Astrocyte of the cerebellum (primary cell): ENCODE measurements around the gene TMTC3.

Source experiments
- DNase-seq: peaks from one replicate; pipeline ENCODE4 v3.0.0-alpha.2; 2011; ENCODE audit warnings: low read depth
- H3K4me3 ChIP-seq: 2 replicates; pipeline ENCODE4 v1.5.1; 2011; ENCODE audit warnings: mild to moderate bottlenecking, low read depth, low read length, moderate library complexity
- in situ Hi-C: cut with HindIII; loops from 2 replicates; pipeline ENCODE4 v1.10.0; 2017; ENCODE audit warnings: low sequenced_read_pairs
- TF ChIP-seq, protein P1 (sequence below): IDR thresholded peaks from 2 replicates; pipeline ENCODE4 v1.5.1; 2012; ENCODE audit warnings: low read length, low read depth, moderate library complexity, mild to moderate bottlenecking; ENCODE audit errors: missing control alignments

The TMTC3 gene

DNA sequence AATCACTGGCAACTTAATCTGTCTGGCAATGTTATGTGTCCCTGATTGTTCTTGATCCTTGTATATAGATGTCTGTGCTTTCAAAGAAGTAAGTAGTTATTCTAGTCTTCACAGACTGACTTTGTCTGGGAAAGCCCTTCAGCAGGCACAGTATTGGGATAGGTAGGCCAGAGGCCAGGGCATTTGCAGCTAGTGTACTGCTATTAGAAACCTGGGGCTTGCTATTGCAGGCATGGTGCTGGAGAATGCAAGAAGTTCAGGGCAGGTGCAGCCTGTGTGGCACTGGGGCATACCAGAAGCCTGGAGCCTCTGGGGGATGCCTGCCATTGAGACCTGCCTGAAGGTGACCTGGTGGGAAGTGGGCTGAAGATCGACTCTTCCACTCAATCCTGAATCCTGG is 96.3 kb downstream of the TMTC3 start:
- in situ Hi-C loops, result no loop called here
- H3K4me3 ChIP-seq, result no peak overlapping the region
- TF ChIP-seq, protein P1, sequence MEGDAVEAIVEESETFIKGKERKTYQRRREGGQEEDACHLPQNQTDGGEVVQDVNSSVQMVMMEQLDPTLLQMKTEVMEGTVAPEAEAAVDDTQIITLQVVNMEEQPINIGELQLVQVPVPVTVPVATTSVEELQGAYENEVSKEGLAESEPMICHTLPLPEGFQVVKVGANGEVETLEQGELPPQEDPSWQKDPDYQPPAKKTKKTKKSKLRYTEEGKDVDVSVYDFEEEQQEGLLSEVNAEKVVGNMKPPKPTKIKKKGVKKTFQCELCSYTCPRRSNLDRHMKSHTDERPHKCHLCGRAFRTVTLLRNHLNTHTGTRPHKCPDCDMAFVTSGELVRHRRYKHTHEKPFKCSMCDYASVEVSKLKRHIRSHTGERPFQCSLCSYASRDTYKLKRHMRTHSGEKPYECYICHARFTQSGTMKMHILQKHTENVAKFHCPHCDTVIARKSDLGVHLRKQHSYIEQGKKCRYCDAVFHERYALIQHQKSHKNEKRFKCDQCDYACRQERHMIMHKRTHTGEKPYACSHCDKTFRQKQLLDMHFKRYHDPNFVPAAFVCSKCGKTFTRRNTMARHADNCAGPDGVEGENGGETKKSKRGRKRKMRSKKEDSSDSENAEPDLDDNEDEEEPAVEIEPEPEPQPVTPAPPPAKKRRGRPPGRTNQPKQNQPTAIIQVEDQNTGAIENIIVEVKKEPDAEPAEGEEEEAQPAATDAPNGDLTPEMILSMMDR, result no peak
- DNase-seq, result no peak

GRCh38 chr12:88241862-88242570 is 99.9 kb downstream of the TMTC3 start:
- in situ Hi-C loops, result no loop called here
- TF ChIP-seq, protein P1, result no peak
- H3K4me3 ChIP-seq, result no peak overlapping the region
- DNase-seq, result peak; percentile 97

GRCh38 chr12:88242571-88242925 is 100.4 kb downstream of the TMTC3 start:
- peak; percentile 82 for DNase-seq
- no peak overlapping the region for H3K4me3 ChIP-seq
- in situ Hi-C loops, result no loop called here
- TF ChIP-seq, protein P1, result no peak

- TF ChIP-seq, protein P1, result no peak
- no peak overlapping the region for H3K4me3 ChIP-seq
- no peak for DNase-seq
- in situ Hi-C loops, result no loop called here
Measured at GRCh38 chr12:88242939-88243338, 100.8 kb downstream of the TMTC3 start.

GRCh38 chr12:88243982-88244381 is 101.9 kb downstream of the TMTC3 start:
- in situ Hi-C loops, result no loop called here
- H3K4me3 ChIP-seq, result no peak overlapping the region
- TF ChIP-seq, protein P1, result no peak
- no peak for DNase-seq

GRCh38 chr12:88245905-88246304 is 103.8 kb downstream of the TMTC3 start:
- no peak for DNase-seq
- in situ Hi-C loops, result no loop called here
- TF ChIP-seq, protein P1, result no peak
- H3K4me3 ChIP-seq, result no peak overlapping the region
